Neural progenitor cell (in vitro differentiated cells): ENCODE data around the gene NLGN2. TPM values are rescaled to one million over a fixed set of nuclear protein-coding genes. Genes with fewer than 3 reads are reported as not detected.

Experiments used
- DNase-seq: peaks from one replicate; pipeline ENCODE4 v3.0.0-alpha.2; 2016; ENCODE audit warnings: low spot score
- H2AFZ ChIP-seq: fragments of 200-600 bp; sonication (generic); replicated peaks from 2 replicates; pipeline ENCODE4 v1.6.1; 2016; ENCODE audit warnings: antibody characterized with exemption
- H3F3A ChIP-seq: fragments of 200-600 bp; sonication (generic); 2 replicates; pipeline ENCODE4 v1.6.1; 2016; ENCODE audit warnings: antibody characterized with exemption, low read depth
- H3K27ac ChIP-seq: fragments of 200-600 bp; sonication (generic); 2 replicates; pipeline ENCODE4 v1.5.1; 2016; ENCODE audit warnings: mild to moderate bottlenecking
- H3K27me3 ChIP-seq: fragments of 200-600 bp; sonication (generic); 2 replicates; pipeline ENCODE4 v1.6.1; 2016; ENCODE audit warnings: mild to moderate bottlenecking, moderate library complexity
- H3K36me3 ChIP-seq: fragments of 200-600 bp; sonication (generic); 2 replicates; pipeline ENCODE4 v1.5.1; 2016
- H3K4me1 ChIP-seq: fragments of 200-600 bp; sonication (generic); 2 replicates; pipeline ENCODE4 v1.6.1; 2016; ENCODE audit warnings: mixed run types
- H3K4me2 ChIP-seq: fragments of 200-600 bp; sonication (generic); 2 replicates; pipeline ENCODE4 v1.6.1; 2016
- H3K4me3 ChIP-seq: fragments of 200-600 bp; sonication (generic); 2 replicates; pipeline ENCODE4 v1.5.1; 2016
- H3K79me2 ChIP-seq: fragments of 200-600 bp; sonication (generic); 2 replicates; pipeline ENCODE4 v1.6.1; 2016; ENCODE audit warnings: low read depth
- H3K9ac ChIP-seq: fragments of 200-600 bp; sonication (generic); 2 replicates; pipeline ENCODE4 v1.6.1; 2016
- H3K9me3 ChIP-seq: fragments of 200-600 bp; sonication (generic); 2 replicates; pipeline ENCODE4 v1.5.1; 2016; ENCODE audit warnings: low read depth
- H4K20me1 ChIP-seq: fragments of 200-600 bp; sonication (generic); 2 replicates; pipeline ENCODE4 v1.6.1; 2016; ENCODE audit warnings: low read depth
- H3K27ac Mint-ChIP-seq: 3 replicates; pipeline ENCODE4 v1.8.0; 2021; ENCODE audit warnings: mixed read lengths
- H3K27me3 Mint-ChIP-seq: 2 replicates; pipeline ENCODE4 v1.8.0; 2022; ENCODE audit warnings: low read depth, mild to moderate bottlenecking, inconsistent platforms, moderate library complexity, mixed read lengths; ENCODE audit not compliant: insufficient read depth
- H3K36me3 Mint-ChIP-seq: 3 replicates; pipeline ENCODE4 v1.8.0; 2021; ENCODE audit warnings: mixed read lengths
- H3K4me1 Mint-ChIP-seq: 3 replicates; pipeline ENCODE4 v1.8.0; 2021; ENCODE audit warnings: mixed read lengths
- H3K4me3 Mint-ChIP-seq: 3 replicates; pipeline ENCODE4 v1.8.0; 2021; ENCODE audit warnings: mild to moderate bottlenecking, moderate library complexity, mixed read lengths
- H3K9me3 Mint-ChIP-seq: 3 replicates; pipeline ENCODE4 v1.8.0; 2020; ENCODE audit warnings: mixed read lengths
- CTCF ChIP-seq: fragments of 200-600 bp; sonication (generic); IDR thresholded peaks from 2 replicates; pipeline ENCODE4 v1.5.1; 2017; ENCODE audit warnings: antibody characterized with exemption, mild to moderate bottlenecking
- EZH2 ChIP-seq: fragments of 200-600 bp; sonication (generic); IDR thresholded peaks from 2 replicates; pipeline ENCODE4 v1.6.1; 2017; ENCODE audit warnings: antibody characterized with exemption, mild to moderate bottlenecking, moderate library complexity
- EZH2phosphoT487 ChIP-seq: fragments of 200-600 bp; sonication (generic); IDR thresholded peaks from 2 replicates; pipeline ENCODE4 v1.6.1; 2017; ENCODE audit warnings: antibody characterized with exemption
- total RNA-seq: library from RNA; depleted of rRNA; stranded (reverse); fragments of >200 nt; gene quantifications from 2 replicates; pipeline ENCODE4 v1.2.3, GENCODE V29; 2015; ENCODE audit warnings: low replicate concordance

Gene NLGN2
- total RNA-seq, 1 donor from 2014 or later, result 13.9 TPM

GRCh38 chr17:7416323-7416722 is 8.7 kb downstream of the NLGN2 start:
- H3K36me3 ChIP-seq, result peaks cover 8% of the 10 kb centered on the region

GRCh38 chr17:7417056-7417655 is 9.5 kb downstream of the NLGN2 start:
- H3K9me3 ChIP-seq, result no peaks in the 10 kb centered on the region
- TF ChIP-seq EZH2 (no peak), EZH2phosphoT487 (no peak), CTCF (no peak)
- H3K27ac ChIP-seq, result no peak overlapping the region
- H3K9me3 Mint-ChIP-seq, result no peaks in the 10 kb centered on the region
- no peak overlapping the region for H2AFZ ChIP-seq
- H3K4me1 Mint-ChIP-seq, result peaks cover 49% of the 10 kb centered on the region
- H3K27ac Mint-ChIP-seq, result no peak overlapping the region
- no peak overlapping the region for H3K9ac ChIP-seq
- no peaks in the 10 kb centered on the region for H3F3A ChIP-seq
- peaks cover 5% of the 10 kb centered on the region for H3K27me3 Mint-ChIP-seq
- no peak overlapping the region for H3K4me3 Mint-ChIP-seq
- no peak overlapping the region for H3K4me3 ChIP-seq
- peaks cover 22% of the 10 kb centered on the region for H3K36me3 Mint-ChIP-seq
- no peak overlapping the region for H3K4me2 ChIP-seq
- H3K4me1 ChIP-seq, result peaks cover 21% of the 10 kb centered on the region
- peaks cover 7% of the 10 kb centered on the region for H3K36me3 ChIP-seq
- no peak for DNase-seq
- no peaks in the 10 kb centered on the region for H3K79me2 ChIP-seq
- H3K27me3 ChIP-seq, result no peaks in the 10 kb centered on the region
- peaks cover 54% of the 10 kb centered on the region for H4K20me1 ChIP-seq

More at GRCh38 chr17:7416323-7416722, 8.7 kb downstream of the NLGN2 start:
- H4K20me1 ChIP-seq, result peaks cover 59% of the 10 kb centered on the region
- no peak overlapping the region for H3K27ac ChIP-seq
- no peak overlapping the region for H3K4me3 ChIP-seq
- TF ChIP-seq EZH2phosphoT487 (no peak), CTCF (no peak), EZH2 (no peak)
- peak overlapping the region; percentile 33 for H3K4me3 Mint-ChIP-seq
- no peak overlapping the region for H2AFZ ChIP-seq
- no peaks in the 10 kb centered on the region for H3K9me3 ChIP-seq
- no peaks in the 10 kb centered on the region for H3K79me2 ChIP-seq
- peaks cover 48% of the 10 kb centered on the region for H3K4me1 Mint-ChIP-seq
- no peaks in the 10 kb centered on the region for H3F3A ChIP-seq
- H3K27ac Mint-ChIP-seq, result peak overlapping the region; percentile 40
- H3K27me3 ChIP-seq, result no peaks in the 10 kb centered on the region
- peaks cover 24% of the 10 kb centered on the region for H3K36me3 Mint-ChIP-seq
- no peak for DNase-seq
- H3K9me3 Mint-ChIP-seq, result no peaks in the 10 kb centered on the region
- H3K9ac ChIP-seq, result no peak overlapping the region
- peaks cover 5% of the 10 kb centered on the region for H3K27me3 Mint-ChIP-seq
- H3K4me2 ChIP-seq, result no peak overlapping the region
- peaks cover 21% of the 10 kb centered on the region for H3K4me1 ChIP-seq

GRCh38 chr17:7418472-7419152 is 11.0 kb downstream of the NLGN2 start:
- peak overlapping the region; percentile 13 for H3K27ac ChIP-seq
- peaks cover 13% of the 10 kb centered on the region for H3K4me1 ChIP-seq
- H3K4me3 ChIP-seq, result no peak overlapping the region
- DNase-seq, result no peak
- H4K20me1 ChIP-seq, result peaks cover 41% of the 10 kb centered on the region
- no peak overlapping the region for H3K4me2 ChIP-seq
- H3K27ac Mint-ChIP-seq, result peak overlapping the region; percentile 88
- no peaks in the 10 kb centered on the region for H3K9me3 Mint-ChIP-seq
- H3K9ac ChIP-seq, result no peak overlapping the region
- H2AFZ ChIP-seq, result no peak overlapping the region
- H3K36me3 ChIP-seq, result no peaks in the 10 kb centered on the region
- peaks cover 15% of the 10 kb centered on the region for H3K27me3 Mint-ChIP-seq
- peaks cover 22% of the 10 kb centered on the region for H3K36me3 Mint-ChIP-seq
- TF ChIP-seq CTCF, result no peak
- no peak for TF ChIP-seq EZH2phosphoT487
- TF ChIP-seq EZH2, result no peak
- H3K4me1 Mint-ChIP-seq, result peaks cover 41% of the 10 kb centered on the region
- no peaks in the 10 kb centered on the region for H3K9me3 ChIP-seq
- H3F3A ChIP-seq, result no peaks in the 10 kb centered on the region
- H3K4me3 Mint-ChIP-seq, result peak overlapping the region; percentile 71
- no peaks in the 10 kb centered on the region for H3K27me3 ChIP-seq
- no peaks in the 10 kb centered on the region for H3K79me2 ChIP-seq
